ENCODE measurements around the gene NTM.

NTM gene

GRCh38 chr11:131683666-131684065, 313.3 kb downstream of the NTM start:
- Histone ChIP-seq H3K9me3 (ENCODE audit: control insufficient read depth, insufficient read depth, low read depth, low read length) (no peaks in the 10 kb centered on the region), H3K4me1 (ENCODE audit: control insufficient read depth, insufficient read depth, low read length) (no peaks in the 10 kb centered on the region), H3K27ac (ENCODE audit: extremely low read depth, low read depth, low read length) (no peak overlapping the region), H3K4me3 (ENCODE audit: low read depth, low read length) (no peak overlapping the region), H3K36me3 (ENCODE audit: control insufficient read depth in 2 of 2, insufficient read depth in 1 of 2, low read length in 2 of 2) (no peaks in the 10 kb centered on the region)
- TF ChIP-seq ZNF292 (tag by site-specific recombination; IDR thresholded peaks at IDR 0.05; ENCODE audit: borderline replicate concordance, low read depth) (no peak), BCL6B (tag by site-specific recombination; IDR thresholded peaks at IDR 0.05) (no peak), ZNF26 (tag by site-specific recombination; IDR thresholded peaks at IDR 0.05) (no peak), ZNF623 (tag by site-specific recombination; IDR thresholded peaks at IDR 0.05) (no peak), MYNN (tag by site-specific recombination; IDR thresholded peaks at IDR 0.05; ENCODE audit: borderline replicate concordance) (no peak), GLI2 (tag by site-specific recombination; IDR thresholded peaks at IDR 0.05; ENCODE audit: borderline replicate concordance, low read depth) (no peak), ZNF24 (tag by site-specific recombination; IDR thresholded peaks at IDR 0.05) (no peak), ZNF701 (tag by site-specific recombination; IDR thresholded peaks at IDR 0.05) (no peak), ZNF169 (tag by site-specific recombination; IDR thresholded peaks at IDR 0.05) (no peak), ZNF560 (tag by site-specific recombination; IDR thresholded peaks at IDR 0.05; ENCODE audit: borderline replicate concordance) (no peak), ZNF501 (tag by site-specific recombination; IDR thresholded peaks at IDR 0.05) (no peak), PRDM2 (tag by site-specific recombination; IDR thresholded peaks at IDR 0.05; ENCODE audit: borderline replicate concordance) (no peak), ZNF184 (tag by site-specific recombination; IDR thresholded peaks at IDR 0.05) (no peak)
- ChIA-PET POLR2A (no interaction called here), CTCF (interaction anchor here (0.6 to 5.7 kb wide), 4 partner anchors 9 to 619 kb away, joined by 3 to 32 read pairs (median 9); no protein-coding TSS in a partner anchor)

- Histone ChIP-seq H3K36me3 (ENCODE audit: control insufficient read depth in 2 of 2, insufficient read depth in 1 of 2, low read length in 2 of 2) (no peaks in the 10 kb centered on the region), H3K4me1 (ENCODE audit: control insufficient read depth, insufficient read depth, low read length) (no peaks in the 10 kb centered on the region), H3K27ac (ENCODE audit: extremely low read depth, low read depth, low read length) (no peak overlapping the region), H3K4me3 (ENCODE audit: low read depth, low read length) (no peak overlapping the region), H3K9me3 (ENCODE audit: control insufficient read depth, insufficient read depth, low read depth, low read length) (no peaks in the 10 kb centered on the region)
- POLR2A ChIA-PET: no interaction called here
- CTCF ChIA-PET: interaction anchor here (0.6 to 5.7 kb wide), 4 partner anchors 10 to 261 kb away, joined by 4 to 32 read pairs (median 10); no protein-coding TSS in a partner anchor
- TF ChIP-seq ZBTB8A (tag by site-specific recombination; IDR thresholded peaks at IDR 0.05) (no peak), ZNF426 (tag by site-specific recombination; IDR thresholded peaks at IDR 0.05) (no peak), ZNF768 (tag by site-specific recombination; IDR thresholded peaks at IDR 0.05) (no peak), ZNF785 (tag by site-specific recombination; IDR thresholded peaks at IDR 0.05) (no peak), ZNF701 (tag by site-specific recombination; IDR thresholded peaks at IDR 0.05) (no peak), ZNF274 (IDR thresholded peaks at IDR 0.05; ENCODE audit: low read length) (no peak), ZNF274 (tag by site-specific recombination; IDR thresholded peaks at IDR 0.05; ENCODE audit: borderline replicate concordance) (no peak), KLF1 (tag by site-specific recombination; IDR thresholded peaks at IDR 0.05) (no peak), ZNF530 (tag by site-specific recombination; IDR thresholded peaks at IDR 0.05; ENCODE audit: low read depth) (no peak), TSHZ1 (tag by site-specific recombination; IDR thresholded peaks at IDR 0.05; ENCODE audit: borderline replicate concordance) (no peak)
Observed at GRCh38 chr11:131684111-131685060, 314.0 kb downstream of the NTM start.

All from HEK293 (cell line).